HG02571 (cell line): Measurements from ENCODE around the gene HOXA3.

Source experiments
- ATAC-seq: cut with Tn5 transposase; IDR thresholded peaks from one replicate; pipeline ENCODE4 v1.9.1; 2021; ENCODE audit warnings: mild to moderate bottlenecking, moderate library complexity; ENCODE audit not compliant: unreplicated experiment

The HOXA3 gene

DNA sequence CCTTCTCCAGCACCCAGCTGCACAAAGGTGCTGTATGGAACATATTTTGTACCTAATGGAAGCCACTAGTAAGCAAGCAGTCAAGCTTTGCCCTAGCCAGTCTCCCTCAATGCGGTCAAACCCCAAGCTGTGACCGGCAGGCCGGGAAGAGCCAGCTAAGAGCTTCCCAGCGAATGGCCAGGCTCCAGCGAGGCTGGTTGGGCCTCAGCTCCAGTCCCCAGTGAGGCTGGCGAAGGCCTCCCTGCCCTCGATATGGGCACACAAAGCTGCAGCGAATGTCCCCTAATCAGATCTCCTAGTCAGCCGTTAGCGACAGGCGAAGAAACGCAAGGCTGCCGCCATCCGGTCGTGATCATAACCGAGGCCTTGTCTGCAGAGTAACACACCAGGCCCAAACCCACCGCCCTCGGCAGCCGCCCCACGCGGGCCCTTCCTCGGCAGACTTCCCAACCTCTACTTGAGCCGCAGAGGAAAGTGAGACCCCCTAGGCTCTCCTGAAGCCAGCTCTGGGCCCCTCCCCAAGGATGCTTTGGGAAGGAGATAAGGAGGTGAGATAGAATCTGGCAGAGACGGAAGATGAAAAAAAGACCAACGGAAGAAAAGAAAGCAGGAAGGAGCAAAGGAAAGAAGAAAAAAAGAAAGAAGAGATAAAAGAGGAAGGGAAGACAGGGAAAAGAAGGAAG lies 16.0 kb upstream of the HOXA3 start:
- no peak for ATAC-seq

DNA sequence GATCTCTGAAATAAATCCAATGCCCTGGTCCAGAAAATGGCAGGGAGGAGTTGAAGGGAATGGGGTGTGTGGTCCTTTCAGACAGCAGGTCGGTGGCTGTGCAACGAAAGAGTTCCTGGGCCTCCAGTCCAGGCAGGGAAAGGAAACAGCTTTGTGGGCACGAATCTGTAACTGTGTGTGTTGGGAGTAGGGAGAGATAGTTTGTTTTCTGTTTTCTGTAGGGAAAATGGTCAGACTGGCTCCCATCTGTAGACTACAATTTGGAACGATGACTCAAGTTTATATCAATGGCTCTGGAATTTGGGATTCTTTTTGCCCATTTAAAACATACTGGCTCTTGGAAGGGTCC lies 15.5 kb upstream of the HOXA3 start:
- ATAC-seq, result no peak

DNA sequence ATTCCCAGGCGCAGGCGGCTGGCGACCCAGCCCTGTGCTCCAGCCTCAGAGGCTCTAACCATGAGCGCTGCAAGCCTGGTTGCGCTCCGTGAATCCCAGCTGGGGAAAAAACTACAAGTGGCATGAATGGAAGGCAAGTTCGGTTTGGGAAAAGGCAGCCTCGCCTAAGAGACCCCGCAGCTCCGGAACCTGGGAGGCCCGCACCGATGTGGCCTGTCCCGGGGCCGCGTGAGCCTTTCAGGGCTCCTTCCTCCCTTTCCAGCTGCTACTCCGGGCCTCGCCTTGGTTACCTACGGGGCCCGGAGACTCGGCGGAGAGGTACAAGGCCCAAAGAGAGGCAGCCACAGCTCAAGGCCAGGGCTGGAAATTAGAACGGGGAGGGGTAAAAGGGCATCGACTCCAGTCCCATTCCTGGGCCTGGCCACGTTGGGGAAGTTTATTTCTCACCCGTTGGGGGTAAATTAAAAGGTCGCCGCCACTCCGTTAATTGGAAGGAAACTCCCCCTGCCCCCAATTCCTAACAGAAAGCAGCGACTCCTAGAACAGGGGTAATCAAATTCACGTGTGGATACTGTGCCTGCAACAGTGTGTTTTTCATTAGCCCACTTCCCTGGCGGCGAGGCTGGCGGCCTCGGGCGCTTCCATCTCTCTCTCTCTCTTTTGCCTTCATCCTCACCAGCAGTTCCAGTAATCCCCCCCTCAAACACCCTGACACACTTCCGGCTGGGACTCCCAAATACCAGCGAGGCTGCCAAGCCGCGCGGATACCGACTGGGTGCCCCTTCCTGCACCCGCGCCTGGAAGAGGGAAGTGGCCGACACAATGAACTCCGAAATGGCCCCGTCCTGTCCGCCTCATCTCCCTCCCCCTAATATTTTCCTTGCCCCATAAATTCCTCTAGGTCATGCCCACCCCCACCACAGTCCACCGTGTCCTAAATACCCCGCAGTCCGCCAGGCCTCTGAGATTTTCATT lies 14.4 kb upstream of the HOXA3 start:
- no peak for ATAC-seq

DNA sequence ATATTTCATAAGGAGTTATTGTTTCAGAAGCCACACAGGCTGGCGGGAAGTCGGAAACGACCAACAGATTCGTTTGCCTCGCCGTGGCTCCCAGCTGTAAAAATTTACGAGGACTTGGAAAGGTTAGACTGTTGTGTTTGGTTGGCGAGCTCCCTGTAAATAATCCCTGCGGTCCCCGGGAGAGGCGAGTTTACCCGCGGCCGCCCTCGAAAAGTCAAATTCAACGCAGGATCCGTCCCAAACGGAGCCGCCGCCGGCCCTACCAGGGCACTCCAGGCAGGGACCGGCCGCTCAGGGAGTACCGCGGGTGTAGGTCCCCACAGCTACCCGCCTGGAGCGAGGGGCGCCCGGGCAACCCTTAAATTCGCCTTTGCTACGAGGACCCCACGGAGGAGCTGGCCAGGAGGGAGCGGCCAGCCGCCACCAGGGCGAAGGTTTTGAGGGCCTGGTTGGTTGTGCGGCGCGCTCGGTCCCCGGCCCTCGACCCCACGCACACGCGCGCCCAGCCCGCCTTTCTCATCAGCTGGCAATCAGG lies 13.7 kb upstream of the HOXA3 start:
- no peak for ATAC-seq

DNA sequence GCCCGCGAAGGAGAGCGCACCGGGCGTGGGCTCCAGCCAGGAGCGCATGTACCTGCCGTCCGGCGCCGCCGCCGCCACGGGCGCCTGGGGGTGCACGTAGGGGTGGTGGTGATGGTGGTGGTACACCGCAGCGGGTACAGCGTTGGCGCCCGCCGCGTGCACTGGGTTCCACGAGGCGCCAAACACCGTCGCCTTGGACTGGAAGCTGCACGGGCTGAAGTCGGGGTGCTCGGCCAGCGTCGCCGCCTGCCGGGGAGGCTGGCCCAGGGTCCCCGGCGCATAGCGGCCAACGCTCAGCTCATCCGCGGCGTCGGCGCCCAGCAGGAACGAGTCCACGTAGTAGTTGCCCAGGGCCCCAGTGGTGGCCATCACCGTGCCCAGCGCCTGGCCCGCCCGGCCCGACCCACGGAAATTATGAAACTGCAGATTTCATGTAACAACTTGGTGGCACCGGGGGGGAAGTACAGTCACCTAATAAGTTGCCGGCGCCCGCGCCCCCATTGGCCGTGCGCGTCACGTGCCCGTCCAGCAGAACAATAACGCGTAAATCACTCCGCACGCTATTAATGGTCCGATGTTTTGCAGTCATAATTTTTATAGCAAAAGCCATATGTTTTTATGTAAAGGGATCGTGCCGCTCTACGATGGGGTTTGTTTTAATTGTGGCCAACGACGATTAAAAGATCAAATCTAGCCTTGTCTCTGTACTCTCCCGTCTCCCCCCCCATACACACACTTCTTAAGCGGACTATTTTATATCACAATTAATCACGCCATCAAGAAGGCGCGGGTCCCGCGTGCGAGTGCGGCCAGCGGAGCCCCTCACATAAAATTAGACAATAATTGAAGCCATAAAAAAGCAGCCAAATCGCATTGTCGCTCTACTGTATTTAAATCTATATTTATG lies 13.0 kb upstream of the HOXA3 start, which contains the start of gene HOXA9:
HOXA9 (minus strand) TSS at position 449 of the 907 bp plus-strand sequence; CDS start at position 369, 80 bp downstream.
- no peak for ATAC-seq

DNA sequence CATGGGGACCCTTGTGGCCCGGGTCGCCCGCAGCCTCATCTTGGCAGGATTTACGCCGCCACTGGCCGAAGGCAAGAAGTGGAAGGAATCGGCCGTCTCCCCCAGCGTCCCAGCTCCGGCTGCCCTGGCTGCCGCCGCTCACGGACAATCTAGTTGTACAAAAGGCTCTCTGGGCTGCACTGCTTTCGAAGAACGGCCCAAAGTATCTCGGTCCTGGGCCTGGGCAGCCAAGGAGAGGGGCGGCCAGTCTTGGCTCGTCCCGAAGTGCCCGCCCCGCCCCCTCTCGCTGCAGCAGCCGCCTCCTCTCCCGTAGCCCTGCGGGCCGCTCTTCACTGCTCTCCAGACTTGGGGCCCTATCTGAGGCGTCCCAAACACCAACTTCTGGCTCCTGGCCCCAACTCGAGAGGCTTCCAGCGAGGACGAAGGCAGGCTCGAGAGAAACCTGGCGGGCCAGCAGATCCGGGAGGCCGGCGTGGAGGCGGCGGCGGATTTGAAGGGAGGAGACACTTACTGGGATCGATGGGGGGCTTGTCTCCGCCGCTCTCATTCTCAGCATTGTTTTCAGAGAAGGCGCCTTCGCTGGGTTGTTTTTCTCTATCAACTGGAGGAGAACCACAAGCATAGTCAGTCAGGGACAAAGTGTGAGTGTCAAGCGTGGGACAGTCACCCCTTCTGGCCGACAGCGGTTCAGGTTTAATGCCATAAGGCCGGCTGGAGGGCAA lies 12.1 kb upstream of the HOXA3 start:
- ATAC-seq, result no peak

DNA sequence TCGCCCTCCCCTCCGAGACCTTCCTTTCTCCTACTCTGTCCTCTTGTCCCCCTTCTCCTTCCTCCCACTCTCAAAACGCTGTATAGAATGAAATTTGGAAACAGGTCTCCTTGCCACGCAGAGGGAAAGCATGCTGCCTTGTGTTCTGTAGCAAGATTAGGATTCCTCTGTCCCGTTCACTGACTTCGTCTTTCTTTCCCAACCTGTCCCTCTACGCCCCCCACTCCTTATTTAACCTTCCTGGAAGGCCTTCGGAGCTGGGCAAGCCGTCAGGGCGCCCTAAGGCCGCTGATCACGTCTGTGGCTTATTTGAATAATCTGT lies 11.6 kb upstream of the HOXA3 start:
- no peak for ATAC-seq

DNA sequence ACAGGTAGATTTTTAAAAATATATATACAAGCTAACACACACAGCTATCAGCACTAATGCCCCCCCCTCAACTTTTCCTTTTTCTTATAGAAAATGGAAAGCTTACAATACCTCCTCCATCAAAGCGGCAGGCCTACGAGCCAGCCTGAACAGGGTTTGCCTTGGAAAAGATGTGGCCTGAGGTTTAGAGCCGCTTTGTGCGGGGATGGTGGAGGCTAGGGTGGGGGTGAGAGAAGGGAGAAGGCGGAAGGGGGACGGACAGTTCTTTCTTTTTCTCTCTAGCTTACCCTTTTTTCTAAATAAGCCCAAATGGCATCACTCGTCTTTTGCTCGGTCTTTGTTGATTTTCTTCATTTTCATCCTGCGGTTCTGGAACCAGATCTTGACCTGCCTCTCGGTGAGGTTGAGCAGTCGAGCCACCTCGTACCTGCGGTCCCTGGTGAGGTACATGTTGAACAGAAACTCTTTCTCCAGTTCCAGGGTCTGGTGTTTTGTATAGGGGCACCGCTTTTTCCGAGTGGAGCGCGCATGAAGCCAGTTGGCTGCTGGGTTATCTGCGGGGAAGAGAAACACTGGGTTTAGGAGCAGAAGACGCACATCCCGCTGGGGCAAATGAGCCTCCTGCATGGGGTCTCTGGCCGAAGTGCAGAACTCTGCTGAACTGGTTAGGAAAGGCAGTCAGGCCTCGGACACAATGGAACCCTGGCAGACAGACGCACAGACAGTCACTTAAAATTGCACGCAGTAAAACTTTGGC lies 11.1 kb upstream of the HOXA3 start:
- ATAC-seq, result no peak

DNA sequence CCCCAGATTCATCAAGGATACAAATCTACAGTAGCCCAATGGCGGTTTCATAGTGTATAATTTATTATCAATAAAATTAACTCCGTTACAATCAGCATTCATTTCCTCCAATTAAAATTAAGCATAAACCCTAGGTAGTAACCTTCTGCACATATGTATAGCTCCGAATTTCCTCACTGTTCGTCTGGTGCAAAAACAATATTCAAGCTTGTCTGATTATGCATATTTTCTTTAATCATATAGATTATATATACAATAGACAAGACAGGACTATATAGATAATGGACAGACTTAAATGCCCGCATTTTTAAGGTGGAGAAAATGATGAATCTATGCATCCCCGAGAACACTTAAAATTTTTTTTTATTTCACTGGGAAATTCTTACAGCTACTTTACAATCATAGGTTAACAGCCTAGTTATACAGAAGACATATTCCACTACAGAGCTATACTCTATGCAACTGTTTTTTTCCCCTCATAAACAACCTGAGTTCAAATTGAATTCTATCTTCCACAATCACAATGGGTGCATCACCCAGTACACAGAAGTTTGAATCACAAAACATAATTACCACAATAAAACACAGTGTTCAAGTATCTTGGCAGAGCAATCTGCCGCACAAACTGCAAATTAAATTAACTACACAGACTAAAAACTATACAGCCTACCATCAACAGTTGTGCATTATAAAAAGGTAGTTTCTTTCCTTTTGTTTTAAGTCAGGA lies 10.3 kb upstream of the HOXA3 start:
- ATAC-seq, result no peak

DNA sequence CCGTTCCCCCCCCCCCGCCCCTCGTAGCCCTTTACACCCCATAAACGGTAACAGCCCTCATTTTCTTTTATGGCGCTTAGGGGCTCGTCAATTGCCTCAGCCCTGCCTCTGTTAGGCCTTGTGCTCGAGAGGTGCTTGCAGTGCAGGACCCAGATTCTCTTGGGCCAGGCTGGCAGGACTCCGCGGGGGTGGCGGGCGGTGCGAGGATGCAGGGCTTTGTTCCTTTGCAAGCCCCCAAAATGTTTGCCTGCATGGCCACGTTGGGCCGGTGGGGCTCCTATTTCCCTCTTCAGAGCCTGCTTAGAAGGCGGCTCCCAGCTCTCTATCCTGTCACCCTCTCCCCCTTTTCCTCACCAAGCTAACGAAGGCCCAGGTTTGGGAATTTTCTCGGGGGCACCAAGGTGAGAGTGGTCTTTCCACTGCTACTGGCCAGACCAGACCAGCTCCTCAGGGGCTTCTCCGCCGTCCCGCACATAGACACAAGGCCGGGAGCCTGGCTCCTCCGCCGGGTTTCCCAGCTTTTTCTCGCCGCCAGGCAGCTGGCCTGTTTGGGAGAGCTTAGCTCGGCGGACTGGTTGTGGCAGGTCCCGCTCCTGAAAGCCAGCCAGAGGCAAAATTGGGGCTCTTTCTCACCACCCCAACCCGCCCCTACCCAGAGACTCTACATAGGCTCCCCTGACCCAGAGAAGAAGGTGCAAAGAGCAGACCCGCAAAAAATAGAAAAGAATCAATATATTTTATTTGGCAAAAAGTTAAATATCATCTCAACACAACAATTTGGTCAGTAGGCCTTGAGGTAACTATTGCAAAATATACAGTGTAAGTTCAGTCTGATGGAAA lies 9.6 kb upstream of the HOXA3 start:
- ATAC-seq, result no peak

DNA sequence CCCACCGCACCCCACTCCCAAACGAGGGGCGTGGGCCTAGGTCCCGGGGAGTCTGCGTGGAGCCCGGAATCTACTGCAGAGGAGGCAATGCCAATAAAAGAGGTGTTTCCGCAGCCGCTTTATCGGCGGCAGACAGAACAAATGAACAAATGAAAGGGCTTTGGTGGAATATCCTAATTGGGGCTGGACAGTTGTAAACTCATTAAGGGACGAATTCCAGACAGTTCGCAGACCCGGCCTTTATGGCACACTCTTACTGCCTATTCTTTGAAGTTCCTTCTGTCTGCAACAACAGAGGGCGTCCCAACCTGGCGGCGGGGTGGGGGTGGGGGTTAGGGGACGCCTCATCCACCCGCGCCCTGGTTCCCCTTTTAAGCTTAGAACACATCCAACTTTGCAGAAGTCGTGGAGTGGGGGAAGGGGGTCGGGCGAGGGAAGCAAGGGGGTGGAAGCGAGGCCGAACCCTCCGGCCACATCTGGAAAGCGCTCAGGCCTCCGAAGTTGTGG lies 8.9 kb upstream of the HOXA3 start:
- ATAC-seq, result no peak

DNA sequence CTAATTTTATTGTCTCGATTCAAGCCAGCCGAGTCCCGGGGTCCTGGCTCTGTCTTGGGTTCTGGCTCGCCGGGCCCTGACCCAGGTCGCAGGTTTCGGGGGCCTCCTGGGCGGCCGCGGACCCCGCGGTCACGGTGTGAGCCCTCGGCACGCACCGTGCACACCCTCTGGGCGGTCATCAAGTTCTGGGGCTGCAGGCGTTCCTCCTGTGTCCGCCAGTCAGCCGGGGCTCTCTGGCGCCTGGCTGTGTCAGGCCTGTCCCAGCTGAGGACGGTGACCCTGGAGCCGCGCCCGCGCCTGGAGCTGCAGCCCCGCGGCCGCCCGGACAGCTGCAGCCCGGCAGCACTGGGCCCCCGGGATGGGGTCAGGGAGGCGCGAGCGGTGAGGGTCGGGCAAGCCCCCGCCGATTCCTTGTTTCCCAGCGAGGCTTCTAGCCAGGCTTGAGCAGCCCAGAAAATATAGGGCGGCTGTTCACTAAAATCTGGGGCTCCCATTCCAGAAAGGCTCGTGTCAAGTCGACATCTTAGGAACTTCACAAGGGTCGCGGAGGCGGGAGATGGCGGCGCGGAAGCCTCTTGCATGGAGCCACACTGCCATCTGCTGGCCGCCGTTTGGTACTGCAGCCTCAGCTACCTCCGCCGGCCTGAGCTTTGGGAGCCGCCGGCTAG lies 8.3 kb upstream of the HOXA3 start:
- ATAC-seq, result no peak

DNA sequence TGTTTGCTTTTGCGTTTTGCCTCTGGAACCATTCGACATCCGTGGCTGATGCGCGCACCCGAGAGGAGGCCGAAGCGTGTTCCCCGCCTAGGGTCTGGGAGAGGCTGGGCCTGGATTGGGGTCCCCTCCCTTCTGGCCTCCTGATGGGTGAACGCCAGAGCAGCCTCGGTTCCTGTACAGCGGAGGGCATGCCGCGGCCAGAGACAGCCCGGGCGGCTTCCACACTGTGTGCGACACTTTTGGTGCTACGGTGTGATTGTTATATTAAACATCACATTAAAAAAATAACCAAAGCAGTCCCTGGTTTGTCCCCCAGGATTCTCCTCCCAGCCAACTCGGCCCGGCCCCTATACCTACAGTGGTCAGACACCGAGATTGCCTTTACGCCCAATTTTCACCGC lies 7.8 kb upstream of the HOXA3 start:
- no peak for ATAC-seq

DNA sequence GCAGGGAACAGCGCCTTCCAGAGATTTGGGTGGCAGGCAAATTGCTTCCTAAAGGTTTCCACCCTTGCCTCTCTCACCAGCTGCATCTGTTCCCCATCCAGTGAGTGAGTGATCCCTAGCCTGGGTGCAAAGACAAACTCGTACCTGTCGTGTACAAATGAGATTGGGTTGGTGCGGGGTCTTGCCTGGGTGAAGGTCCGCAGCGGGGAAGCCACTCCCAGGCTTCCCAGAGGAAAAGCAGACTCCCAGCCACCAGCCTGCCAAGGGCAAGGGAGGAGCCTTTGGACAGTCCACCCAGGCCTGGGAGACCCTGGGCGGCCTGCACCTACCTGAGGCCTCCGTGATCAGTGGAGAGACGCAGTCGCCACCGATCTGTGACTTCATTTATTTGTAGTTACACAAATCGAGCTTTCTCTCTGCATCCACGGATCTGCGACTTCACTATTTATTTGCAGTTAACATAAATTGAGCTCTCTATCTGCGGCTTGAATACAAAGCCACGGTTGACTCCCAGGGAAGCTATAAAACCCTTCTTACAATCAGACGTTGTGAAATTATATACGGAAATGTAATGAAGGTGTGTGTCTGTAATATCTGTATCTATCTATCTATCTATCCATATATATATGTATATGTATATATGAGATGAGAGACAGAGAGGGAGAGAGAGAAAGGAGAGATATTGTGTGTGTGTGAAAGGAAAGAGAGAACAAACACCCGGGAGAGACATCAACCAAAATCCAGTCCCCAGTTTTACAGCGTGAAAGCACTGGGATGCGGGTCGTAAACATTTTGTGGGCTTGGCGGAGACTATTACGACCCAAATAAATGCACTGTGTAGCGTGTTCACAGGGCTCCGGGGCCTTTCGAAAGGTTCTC lies 7.1 kb upstream of the HOXA3 start:
- no peak for ATAC-seq

DNA sequence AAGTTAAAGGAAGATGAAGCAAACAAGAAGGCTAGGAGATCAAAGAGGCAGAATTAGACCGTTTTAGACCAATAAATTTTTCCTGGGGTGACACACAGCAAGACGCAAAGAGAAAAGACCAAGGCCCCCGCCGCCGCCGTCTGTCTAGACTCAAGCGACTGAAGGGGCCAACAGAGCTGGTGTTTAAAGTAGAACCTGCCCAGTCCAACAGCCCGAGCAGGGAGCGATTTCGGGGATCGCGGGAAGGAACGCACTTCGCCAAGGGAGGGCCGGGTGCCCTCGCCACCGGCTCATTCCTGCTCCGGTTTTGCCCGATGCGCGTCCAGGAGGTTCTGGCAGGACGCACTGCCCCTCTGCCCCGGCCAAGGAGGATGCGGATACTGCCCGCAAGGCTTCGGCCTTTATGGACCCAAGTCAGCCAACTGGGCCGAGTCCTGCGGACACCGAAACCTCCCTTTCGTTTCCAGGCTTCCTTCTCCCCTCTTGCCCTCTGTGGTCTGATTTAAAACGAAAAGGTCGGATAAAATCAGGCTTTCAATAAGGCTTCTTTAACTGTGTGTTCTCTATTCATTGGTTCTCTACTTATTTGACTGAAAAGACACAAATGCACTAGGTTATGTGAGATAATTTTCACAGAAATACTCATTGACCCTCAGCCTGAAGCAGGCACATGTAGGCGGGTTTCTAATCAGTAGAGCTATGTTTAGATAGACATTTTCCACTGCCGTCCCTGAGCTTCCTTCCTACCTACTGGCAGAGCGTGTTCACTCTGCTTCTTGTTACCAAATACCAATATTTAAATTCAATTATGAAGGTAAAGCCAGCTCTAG lies 6.3 kb upstream of the HOXA3 start:
- ATAC-seq, result no peak
